ENCODE data around the gene SLC22A3. TPM values are rescaled to one million over a fixed set of nuclear protein-coding genes. Genes with fewer than 3 reads are reported as not detected.
"Not testable (repeated sequence)": the region's sequence is repeated elsewhere in the genome, so short reads cannot be mapped to it uniquely, and the experiment has no call there.

The SLC22A3 gene, protein sequence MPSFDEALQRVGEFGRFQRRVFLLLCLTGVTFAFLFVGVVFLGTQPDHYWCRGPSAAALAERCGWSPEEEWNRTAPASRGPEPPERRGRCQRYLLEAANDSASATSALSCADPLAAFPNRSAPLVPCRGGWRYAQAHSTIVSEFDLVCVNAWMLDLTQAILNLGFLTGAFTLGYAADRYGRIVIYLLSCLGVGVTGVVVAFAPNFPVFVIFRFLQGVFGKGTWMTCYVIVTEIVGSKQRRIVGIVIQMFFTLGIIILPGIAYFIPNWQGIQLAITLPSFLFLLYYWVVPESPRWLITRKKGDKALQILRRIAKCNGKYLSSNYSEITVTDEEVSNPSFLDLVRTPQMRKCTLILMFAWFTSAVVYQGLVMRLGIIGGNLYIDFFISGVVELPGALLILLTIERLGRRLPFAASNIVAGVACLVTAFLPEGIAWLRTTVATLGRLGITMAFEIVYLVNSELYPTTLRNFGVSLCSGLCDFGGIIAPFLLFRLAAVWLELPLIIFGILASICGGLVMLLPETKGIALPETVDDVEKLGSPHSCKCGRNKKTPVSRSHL
- not detected in 2 replicates for total RNA-seq

DNA sequence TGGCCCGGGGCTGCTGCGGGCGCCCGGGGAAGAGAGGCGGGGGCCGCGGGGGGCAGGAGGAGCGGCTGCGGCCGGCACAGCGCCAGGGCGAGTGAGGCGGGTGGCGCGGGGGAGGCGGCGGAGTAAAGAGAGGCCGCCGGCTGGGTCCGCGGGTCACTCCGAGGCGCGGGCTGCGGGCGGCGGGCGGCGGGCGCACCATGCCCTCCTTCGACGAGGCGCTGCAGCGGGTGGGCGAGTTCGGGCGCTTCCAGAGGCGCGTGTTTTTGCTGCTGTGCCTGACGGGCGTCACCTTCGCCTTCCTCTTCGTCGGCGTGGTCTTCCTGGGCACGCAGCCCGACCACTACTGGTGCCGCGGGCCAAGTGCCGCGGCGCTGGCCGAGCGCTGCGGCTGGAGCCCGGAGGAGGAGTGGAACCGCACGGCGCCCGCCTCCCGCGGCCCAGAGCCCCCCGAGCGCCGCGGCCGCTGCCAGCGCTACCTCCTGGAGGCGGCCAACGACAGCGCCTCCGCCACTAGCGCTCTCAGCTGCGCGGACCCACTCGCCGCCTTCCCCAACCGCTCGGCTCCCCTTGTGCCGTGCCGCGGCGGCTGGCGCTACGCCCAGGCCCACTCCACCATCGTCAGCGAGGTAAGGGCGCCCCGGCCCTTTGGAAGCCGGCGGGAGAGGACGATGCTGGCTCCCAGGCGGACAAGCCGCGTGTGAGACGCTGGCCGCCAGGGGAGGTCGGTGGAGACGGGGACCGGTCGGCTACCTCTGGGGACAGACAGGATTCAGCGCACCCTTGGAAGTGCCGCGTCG lies at the start of gene SLC22A3:
SLC22A3 (plus strand) TSS at position 156 of the 797 bp plus-strand sequence; CDS start at position 198, 42 bp downstream.
- H3K36me3 Mint-ChIP-seq (ENCODE audit: low read depth) = no peaks in the 10 kb centered on the region
- H3K4me1 Mint-ChIP-seq (ENCODE audit: low read depth) = no peaks in the 10 kb centered on the region
- intact Hi-C loops (cut with micrococcal nuclease) = no loop called here
- no peak within 1 kb of the TSS for H3K27ac Mint-ChIP-seq
- DNase-seq (ENCODE audit: low spot score) = no peak
- H3K27me3 Mint-ChIP-seq (ENCODE audit: insufficient read depth) = peaks cover 55% of the 10 kb centered on the region
- H3K4me3 Mint-ChIP-seq = no peak within 1 kb of the TSS
- H3K9me3 Mint-ChIP-seq = no peaks in the 10 kb centered on the region

DNA sequence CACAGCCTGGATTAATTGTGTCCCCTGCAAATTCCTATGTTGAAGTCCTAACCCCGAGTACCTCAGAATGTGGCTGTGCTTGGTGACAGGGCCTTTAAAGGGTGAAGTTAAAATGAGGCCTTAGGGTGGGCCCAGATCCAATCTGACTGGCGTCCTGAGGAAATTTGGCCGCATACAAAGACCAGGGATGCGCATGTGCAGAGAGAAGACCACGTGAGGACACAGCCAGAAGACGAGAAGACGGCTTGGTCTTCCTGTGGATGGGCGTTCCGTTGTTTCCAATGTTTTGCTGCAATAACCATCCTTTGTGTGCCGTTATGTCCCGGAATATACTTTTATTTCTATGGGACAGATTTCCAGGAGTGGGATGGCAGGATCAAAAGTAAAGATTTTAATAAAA lies 48.6 kb upstream of the SLC22A3 start:
- H3K27ac Mint-ChIP-seq = no peak overlapping the region
- no peak overlapping the region for H3K4me3 Mint-ChIP-seq
- no peaks in the 10 kb centered on the region for H3K9me3 Mint-ChIP-seq
- no peak for DNase-seq (ENCODE audit: low spot score)
- no peaks in the 10 kb centered on the region for H3K4me1 Mint-ChIP-seq (ENCODE audit: low read depth)
- H3K36me3 Mint-ChIP-seq (ENCODE audit: low read depth) = no peaks in the 10 kb centered on the region
- intact Hi-C loops (cut with micrococcal nuclease) = no loop called here
- peaks cover 2% of the 10 kb centered on the region for H3K27me3 Mint-ChIP-seq (ENCODE audit: insufficient read depth)

- H3K36me3 Mint-ChIP-seq (ENCODE audit: low read depth) = no peaks in the 10 kb centered on the region
- intact Hi-C loops (cut with micrococcal nuclease) = no loop called here
- DNase-seq (ENCODE audit: low spot score) = no peak
- H3K4me3 Mint-ChIP-seq = no peak overlapping the region
- H3K27me3 Mint-ChIP-seq (ENCODE audit: insufficient read depth) = peaks cover 2% of the 10 kb centered on the region
- no peak overlapping the region for H3K27ac Mint-ChIP-seq
- no peaks in the 10 kb centered on the region for H3K9me3 Mint-ChIP-seq
- H3K4me1 Mint-ChIP-seq (ENCODE audit: low read depth) = no peaks in the 10 kb centered on the region
Observed at GRCh38 chr6:160300076-160300695, 48.0 kb upstream of the SLC22A3 start.

DNA sequence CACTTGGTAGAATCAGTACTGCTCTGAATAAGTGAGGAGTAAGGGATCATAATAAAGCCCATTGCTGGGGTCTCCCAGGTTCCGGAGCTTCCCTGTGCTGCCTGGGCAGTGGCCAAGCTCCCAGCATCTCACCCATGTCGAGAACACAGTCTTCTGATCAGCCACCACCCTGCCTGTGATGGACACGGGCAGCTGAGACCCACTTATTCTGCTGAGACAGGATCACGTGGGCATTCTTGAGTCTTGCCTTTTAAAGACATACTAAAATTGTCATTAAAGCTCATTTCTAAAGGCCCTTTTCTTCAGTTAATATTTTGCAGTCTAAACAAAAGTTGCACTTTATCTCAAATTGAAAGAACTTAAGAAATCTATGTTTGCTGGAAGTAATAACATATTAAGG lies 46.8 kb upstream of the SLC22A3 start:
- Mint-ChIP-seq H3K27me3 (ENCODE audit: insufficient read depth) (peaks cover 2% of the 10 kb centered on the region), H3K4me1 (ENCODE audit: low read depth) (no peaks in the 10 kb centered on the region), H3K4me3 (no peak overlapping the region), H3K36me3 (ENCODE audit: low read depth) (no peaks in the 10 kb centered on the region), H3K9me3 (no peaks in the 10 kb centered on the region), H3K27ac (no peak overlapping the region)
- DNase-seq (ENCODE audit: low spot score) = no peak
- intact Hi-C loops (cut with micrococcal nuclease) = no loop called here

DNA sequence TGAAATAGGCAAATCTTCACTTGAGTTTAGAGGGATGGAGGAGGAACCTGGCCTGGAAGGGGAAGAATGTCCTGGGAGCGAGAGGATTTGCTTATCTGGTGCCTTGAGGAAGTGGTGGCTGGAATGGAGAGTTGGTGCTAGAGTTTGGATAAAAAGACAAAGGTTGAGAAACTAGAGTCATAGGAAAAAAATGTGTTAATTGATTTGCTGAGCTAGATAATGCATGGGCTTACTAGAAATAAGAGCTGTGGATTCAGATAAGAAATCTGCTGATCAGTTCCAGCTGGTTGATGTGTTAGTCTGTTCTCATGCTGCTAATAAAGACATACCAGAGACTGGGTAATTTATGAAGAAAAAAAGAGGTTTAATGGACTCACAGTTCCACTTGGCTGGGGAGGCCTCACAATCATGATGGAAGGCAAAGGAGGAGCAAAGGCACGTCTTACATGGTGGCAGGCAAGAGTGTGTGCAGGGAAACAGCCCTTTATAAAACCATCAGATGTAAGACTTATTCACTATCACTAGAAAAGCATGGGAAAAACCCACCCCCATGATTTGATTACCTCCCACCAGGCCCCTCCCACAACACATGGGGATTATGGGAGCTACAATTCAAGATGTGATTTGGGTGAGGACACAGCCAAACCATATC lies 45.6 kb upstream of the SLC22A3 start:
- intact Hi-C loops (cut with micrococcal nuclease); H3K36me3 Mint-ChIP-seq (ENCODE audit: low read depth); H3K9me3 Mint-ChIP-seq: not testable (repeated sequence)

DNA sequence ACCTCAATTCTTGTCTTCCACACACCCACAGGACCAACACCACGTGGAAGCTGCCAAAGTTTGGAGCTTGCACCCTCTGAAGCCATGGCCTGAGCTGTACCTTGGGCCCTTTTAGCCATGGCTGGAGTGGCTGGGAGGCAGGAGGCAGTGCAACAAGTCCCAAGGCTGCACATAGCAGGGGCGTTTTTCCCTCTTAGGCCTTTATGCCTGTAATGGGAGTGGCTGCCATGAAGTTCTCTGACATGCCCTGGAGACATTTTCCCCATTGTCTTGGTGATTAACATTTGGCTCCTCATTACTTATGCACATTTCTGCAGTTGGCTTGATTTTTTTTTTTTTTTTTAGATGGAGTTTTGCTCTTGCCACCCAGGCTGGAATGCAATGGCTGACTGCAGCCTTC lies 44.4 kb upstream of the SLC22A3 start:
- Mint-ChIP-seq H3K27ac (no peak overlapping the region), H3K9me3 (no peaks in the 10 kb centered on the region), H3K27me3 (ENCODE audit: insufficient read depth) (peaks cover 3% of the 10 kb centered on the region), H3K4me1 (ENCODE audit: low read depth) (no peaks in the 10 kb centered on the region), H3K4me3 (no peak overlapping the region), H3K36me3 (ENCODE audit: low read depth) (no peaks in the 10 kb centered on the region)
- intact Hi-C loops (cut with micrococcal nuclease) = no loop called here
- no peak for DNase-seq (ENCODE audit: low spot score)

More for the DNA sequence above, 45.6 kb upstream of the SLC22A3 start:
- H3K4me1 Mint-ChIP-seq (ENCODE audit: low read depth); H3K4me3 Mint-ChIP-seq; H3K27ac Mint-ChIP-seq; DNase-seq (ENCODE audit: low spot score); H3K27me3 Mint-ChIP-seq (ENCODE audit: insufficient read depth): not testable (repeated sequence)

GRCh38 chr6:160305926-160306713 lies 42.1 kb upstream of the SLC22A3 start:
- Mint-ChIP-seq H3K9me3 (peaks cover 6% of the 10 kb centered on the region), H3K27ac (no peak overlapping the region), H3K27me3 (ENCODE audit: insufficient read depth) (peaks cover 3% of the 10 kb centered on the region), H3K4me3 (no peak overlapping the region), H3K4me1 (ENCODE audit: low read depth) (no peaks in the 10 kb centered on the region), H3K36me3 (ENCODE audit: low read depth) (no peaks in the 10 kb centered on the region)
- intact Hi-C loops (cut with micrococcal nuclease) = no loop called here
- DNase-seq (ENCODE audit: low spot score) = no peak

DNA sequence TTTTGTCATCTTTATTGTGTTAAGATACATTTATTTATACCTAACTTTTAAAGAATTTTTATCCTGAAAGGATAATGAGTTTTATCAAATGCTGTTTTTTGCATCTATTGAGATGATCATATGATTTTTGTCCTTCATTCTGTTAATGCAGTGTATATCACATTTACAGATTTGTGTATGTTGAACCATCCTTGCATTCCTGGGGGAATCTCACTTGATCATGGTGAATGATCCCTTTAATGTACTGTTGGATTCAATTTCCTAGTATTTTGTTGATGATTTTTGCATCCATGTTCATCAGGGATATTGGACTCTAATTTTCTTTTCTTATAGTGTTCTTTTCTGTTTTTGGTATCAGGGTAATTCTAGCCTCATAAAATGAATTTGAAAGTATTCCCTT lies 38.5 kb upstream of the SLC22A3 start:
- Mint-ChIP-seq H3K27me3 (ENCODE audit: insufficient read depth) (peaks cover 2% of the 10 kb centered on the region), H3K4me3 (no peak overlapping the region), H3K9me3 (peaks cover 25% of the 10 kb centered on the region), H3K36me3 (ENCODE audit: low read depth) (no peaks in the 10 kb centered on the region), H3K4me1 (ENCODE audit: low read depth) (no peaks in the 10 kb centered on the region), H3K27ac (no peak overlapping the region)
- intact Hi-C loops (cut with micrococcal nuclease) = no loop called here
- DNase-seq (ENCODE audit: low spot score) = no peak

DNA sequence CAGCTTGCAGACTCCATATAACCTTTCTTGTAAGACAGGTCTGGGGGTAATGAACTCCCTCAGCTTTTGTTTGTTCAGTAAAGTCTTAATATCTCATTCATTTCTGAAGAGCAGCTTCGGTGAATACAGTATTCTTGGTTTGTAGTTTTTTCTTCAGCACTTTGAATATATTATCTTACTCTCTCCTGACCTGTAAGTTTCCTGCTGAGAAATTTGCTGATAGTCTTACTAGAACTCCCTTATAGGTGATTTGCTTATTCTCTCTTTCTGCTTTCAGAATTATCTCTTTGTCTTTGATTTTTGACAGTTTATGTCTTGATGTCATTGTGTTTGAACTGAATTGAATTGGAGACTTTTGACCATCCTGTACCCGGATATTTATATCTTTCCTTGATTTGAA lies 35.3 kb upstream of the SLC22A3 start:
- Mint-ChIP-seq H3K4me3 (no peak overlapping the region), H3K9me3 (peaks cover 25% of the 10 kb centered on the region), H3K4me1 (ENCODE audit: low read depth) (no peaks in the 10 kb centered on the region), H3K36me3 (ENCODE audit: low read depth) (no peaks in the 10 kb centered on the region), H3K27ac (no peak overlapping the region), H3K27me3 (ENCODE audit: insufficient read depth) (peaks cover 2% of the 10 kb centered on the region)
- intact Hi-C loops (cut with micrococcal nuclease) = no loop called here
- no peak for DNase-seq (ENCODE audit: low spot score)

- Mint-ChIP-seq H3K27ac (no peak overlapping the region), H3K27me3 (ENCODE audit: insufficient read depth) (peaks cover 4% of the 10 kb centered on the region), H3K9me3 (peaks cover 21% of the 10 kb centered on the region), H3K36me3 (ENCODE audit: low read depth) (no peaks in the 10 kb centered on the region), H3K4me3 (no peak overlapping the region), H3K4me1 (ENCODE audit: low read depth) (no peaks in the 10 kb centered on the region)
- intact Hi-C loops (cut with micrococcal nuclease) = no loop called here
- DNase-seq (ENCODE audit: low spot score) = no peak
Observed at GRCh38 chr6:160315310-160315709, 32.9 kb upstream of the SLC22A3 start.

DNA sequence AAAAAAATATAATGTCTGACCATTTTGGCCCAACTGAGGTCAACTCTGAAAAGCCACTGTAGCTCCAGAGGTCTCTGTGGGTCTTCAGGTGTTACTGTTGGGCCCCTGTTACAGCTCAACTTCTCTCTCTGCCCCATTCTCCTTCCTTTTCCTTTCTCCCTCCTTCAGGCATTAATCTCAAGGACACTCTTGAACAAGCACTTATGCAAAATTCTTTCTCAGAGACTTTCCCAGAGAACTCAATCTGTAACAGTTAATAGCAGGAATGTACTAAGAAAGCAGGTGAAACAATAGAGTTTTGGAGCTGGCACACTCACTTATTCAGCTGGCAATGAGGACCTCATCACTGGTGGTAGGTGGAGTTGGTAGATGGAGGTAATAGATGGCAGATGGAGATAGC lies 31.9 kb upstream of the SLC22A3 start:
- no peaks in the 10 kb centered on the region for H3K4me1 Mint-ChIP-seq (ENCODE audit: low read depth)
- H3K27ac Mint-ChIP-seq = no peak overlapping the region
- H3K4me3 Mint-ChIP-seq = no peak overlapping the region
- H3K9me3 Mint-ChIP-seq = peaks cover 18% of the 10 kb centered on the region
- H3K36me3 Mint-ChIP-seq (ENCODE audit: low read depth) = no peaks in the 10 kb centered on the region
- H3K27me3 Mint-ChIP-seq (ENCODE audit: insufficient read depth) = peaks cover 4% of the 10 kb centered on the region
- intact Hi-C loops (cut with micrococcal nuclease) = no loop called here
- DNase-seq (ENCODE audit: low spot score) = no peak

DNA sequence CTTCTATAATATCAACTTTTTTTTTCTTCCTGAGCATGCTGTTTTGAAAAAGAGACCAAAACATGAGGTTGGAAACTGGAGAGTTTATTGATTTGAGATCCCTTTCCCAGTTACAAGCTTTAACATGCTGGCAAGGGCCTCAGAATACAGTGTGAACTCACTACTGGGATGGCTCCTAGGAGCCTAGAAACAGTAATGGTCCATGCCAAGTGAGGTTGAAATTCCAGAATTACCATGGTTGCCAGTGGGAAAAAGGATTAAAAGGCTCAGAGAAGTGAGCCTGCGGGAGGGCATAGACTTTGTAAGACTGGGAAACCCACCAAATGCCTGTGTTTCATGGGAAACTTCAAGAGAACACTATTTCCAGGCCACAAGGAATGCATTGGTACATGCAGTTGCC lies 28.9 kb upstream of the SLC22A3 start:
- peaks cover 8% of the 10 kb centered on the region for H3K27me3 Mint-ChIP-seq (ENCODE audit: insufficient read depth)
- no peak overlapping the region for H3K27ac Mint-ChIP-seq
- intact Hi-C loops (cut with micrococcal nuclease) = no loop called here

More for the DNA sequence above, 28.9 kb upstream of the SLC22A3 start:
- Mint-ChIP-seq H3K36me3 (ENCODE audit: low read depth) (no peaks in the 10 kb centered on the region), H3K4me3 (no peak overlapping the region), H3K9me3 (no peaks in the 10 kb centered on the region), H3K4me1 (ENCODE audit: low read depth) (no peaks in the 10 kb centered on the region)
- DNase-seq (ENCODE audit: low spot score) = no peak
